ENCODE data around the gene LIM2.
"Not testable (repeated sequence)": the region's sequence is repeated elsewhere in the genome, so short reads cannot be mapped to it uniquely, and the experiment has no call there.

LIM2 gene

GRCh38 chr19:51387924-51388389 lies at the start of gene LIM2:
LIM2 (minus strand) TSS chr19:51387974; CDS start chr19:51387443, 531 bp downstream.
- DNase-seq (ENCODE audit: low read depth): no peak

- DNase-seq (ENCODE audit: low read depth): no peak
These were observed 46.7 kb upstream of the LIM2 start for GRCh38 chr19:51434456-51434855.

GRCh38 chr19:51433043-51433442 lies 45.3 kb upstream of the LIM2 start:
- DNase-seq (ENCODE audit: low read depth): no peak

GRCh38 chr19:51431124-51431523 lies 43.4 kb upstream of the LIM2 start:
- no peak for DNase-seq (ENCODE audit: low read depth)

- no peak for DNase-seq (ENCODE audit: low read depth)
These were observed 42.4 kb upstream of the LIM2 start for GRCh38 chr19:51430221-51430620.

- DNase-seq (ENCODE audit: low read depth): no peak
These were observed 39.4 kb upstream of the LIM2 start for GRCh38 chr19:51427201-51427600.

GRCh38 chr19:51422053-51422448 lies 34.3 kb upstream of the LIM2 start:
- DNase-seq (ENCODE audit: low read depth): peak; percentile 90

- DNase-seq (ENCODE audit: low read depth): no peak
These were observed 33.7 kb upstream of the LIM2 start for GRCh38 chr19:51421229-51422052.

- not testable (repeated sequence) for DNase-seq (ENCODE audit: low read depth)
These were observed 32.7 kb upstream of the LIM2 start for GRCh38 chr19:51420511-51420910.

GRCh38 chr19:51418707-51419106 lies 30.9 kb upstream of the LIM2 start:
- DNase-seq (ENCODE audit: low read depth): no peak

- DNase-seq (ENCODE audit: low read depth): no peak
These were observed 30.0 kb upstream of the LIM2 start for GRCh38 chr19:51417810-51418157.

GRCh38 chr19:51417107-51417809 lies 29.5 kb upstream of the LIM2 start, which contains the start of gene SIGLEC10:
SIGLEC10 (minus strand) TSS chr19:51417642; CDS start chr19:51417581, 61 bp downstream.
- DNase-seq (ENCODE audit: low read depth): peak; percentile 58

- not testable (repeated sequence) for DNase-seq (ENCODE audit: low read depth)
These were observed 28.6 kb upstream of the LIM2 start for GRCh38 chr19:51416422-51416821.

- no peak for DNase-seq (ENCODE audit: low read depth)
These were observed 27.4 kb upstream of the LIM2 start for GRCh38 chr19:51415187-51415586.

- DNase-seq (ENCODE audit: low read depth): no peak
These were observed 23.4 kb upstream of the LIM2 start for GRCh38 chr19:51410950-51411748.

- no peak for DNase-seq (ENCODE audit: low read depth)
These were observed 19.8 kb upstream of the LIM2 start for GRCh38 chr19:51407511-51408131.

- no peak for DNase-seq (ENCODE audit: low read depth)
These were observed 14.3 kb upstream of the LIM2 start for GRCh38 chr19:51402117-51402516.

GRCh38 chr19:51399936-51400335 lies 12.2 kb upstream of the LIM2 start:
- DNase-seq (ENCODE audit: low read depth): not testable (repeated sequence)

GRCh38 chr19:51399231-51399630 lies 11.5 kb upstream of the LIM2 start:
- no peak for DNase-seq (ENCODE audit: low read depth)

- DNase-seq (ENCODE audit: low read depth): no peak
These were observed 10.4 kb upstream of the LIM2 start for GRCh38 chr19:51398096-51398704.

- not testable (repeated sequence) for DNase-seq (ENCODE audit: low read depth)
These were observed 9.7 kb upstream of the LIM2 start for GRCh38 chr19:51397453-51397852.

Data from activated T-cell treated with anti-CD3 and anti-CD28 coated beads for 48 hours (primary cell).